ENCODE data around the gene GMDS.

GMDS gene

GRCh38 chr6:2140438-2141128 is 104.8 kb downstream of the GMDS start:
- no peak for DNase-seq (ENCODE audit: low read depth in 2 of 2)
- TF ChIP-seq, protein P1, sequence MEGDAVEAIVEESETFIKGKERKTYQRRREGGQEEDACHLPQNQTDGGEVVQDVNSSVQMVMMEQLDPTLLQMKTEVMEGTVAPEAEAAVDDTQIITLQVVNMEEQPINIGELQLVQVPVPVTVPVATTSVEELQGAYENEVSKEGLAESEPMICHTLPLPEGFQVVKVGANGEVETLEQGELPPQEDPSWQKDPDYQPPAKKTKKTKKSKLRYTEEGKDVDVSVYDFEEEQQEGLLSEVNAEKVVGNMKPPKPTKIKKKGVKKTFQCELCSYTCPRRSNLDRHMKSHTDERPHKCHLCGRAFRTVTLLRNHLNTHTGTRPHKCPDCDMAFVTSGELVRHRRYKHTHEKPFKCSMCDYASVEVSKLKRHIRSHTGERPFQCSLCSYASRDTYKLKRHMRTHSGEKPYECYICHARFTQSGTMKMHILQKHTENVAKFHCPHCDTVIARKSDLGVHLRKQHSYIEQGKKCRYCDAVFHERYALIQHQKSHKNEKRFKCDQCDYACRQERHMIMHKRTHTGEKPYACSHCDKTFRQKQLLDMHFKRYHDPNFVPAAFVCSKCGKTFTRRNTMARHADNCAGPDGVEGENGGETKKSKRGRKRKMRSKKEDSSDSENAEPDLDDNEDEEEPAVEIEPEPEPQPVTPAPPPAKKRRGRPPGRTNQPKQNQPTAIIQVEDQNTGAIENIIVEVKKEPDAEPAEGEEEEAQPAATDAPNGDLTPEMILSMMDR (IDR thresholded peaks at IDR 0.05; ENCODE audit: low read depth, low read length), result no peak
- no peak overlapping the region for H3K4me3 ChIP-seq (replicated peaks in 1 of 2; ENCODE audit: low read depth in 2 of 2, low read length in 2 of 2)

- TF ChIP-seq, protein P1 (IDR thresholded peaks at IDR 0.05; ENCODE audit: low read depth, low read length), result no peak
- no peak for DNase-seq (ENCODE audit: low read depth in 2 of 2)
Measured at GRCh38 chr6:2135401-2135800, 110.0 kb downstream of the GMDS start.

GRCh38 chr6:2134554-2134953 is 110.9 kb downstream of the GMDS start:
- DNase-seq (ENCODE audit: low read depth in 2 of 2), result no peak
- H3K4me3 ChIP-seq (replicated peaks in 1 of 2; ENCODE audit: low read depth in 2 of 2, low read length in 2 of 2), result no peak overlapping the region
- TF ChIP-seq, protein P1 (IDR thresholded peaks at IDR 0.05; ENCODE audit: low read depth, low read length), result no peak

More at GRCh38 chr6:2135401-2135800, 110.0 kb downstream of the GMDS start:
- H3K4me3 ChIP-seq (replicated peaks in 1 of 2; ENCODE audit: low read depth in 2 of 2, low read length in 2 of 2), result no peak overlapping the region

- no peak overlapping the region for H3K4me3 ChIP-seq (replicated peaks in 1 of 2; ENCODE audit: low read depth in 2 of 2, low read length in 2 of 2)
- TF ChIP-seq, protein P1 (IDR thresholded peaks at IDR 0.05; ENCODE audit: low read depth, low read length), result no peak
- DNase-seq (ENCODE audit: low read depth in 2 of 2), result no peak
Measured at GRCh38 chr6:2133716-2134310, 111.6 kb downstream of the GMDS start.

- no peak for DNase-seq (ENCODE audit: low read depth in 2 of 2)
- TF ChIP-seq, protein P1 (IDR thresholded peaks at IDR 0.05; ENCODE audit: low read depth, low read length), result no peak
- no peak overlapping the region for H3K4me3 ChIP-seq (replicated peaks in 1 of 2; ENCODE audit: low read depth in 2 of 2, low read length in 2 of 2)
Measured at GRCh38 chr6:2132916-2133315, 112.5 kb downstream of the GMDS start.

DNA sequence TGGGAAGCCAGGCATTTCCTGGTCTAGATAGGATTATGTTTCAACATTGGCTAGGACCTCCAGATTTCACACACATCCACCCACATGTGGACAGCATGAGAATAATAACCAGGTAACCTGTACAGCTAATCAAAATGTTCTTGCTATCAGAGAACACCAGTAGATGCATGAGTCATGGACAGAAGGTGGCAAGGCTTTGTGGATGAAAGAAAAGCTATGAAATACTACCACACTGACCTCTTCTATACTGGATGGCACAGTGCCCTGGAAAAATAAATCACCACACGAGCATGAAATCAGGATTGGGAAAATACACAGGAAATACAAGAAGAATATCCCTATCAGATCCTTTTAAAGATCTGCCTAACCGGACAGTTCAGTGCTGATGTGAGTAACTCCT is 113.0 kb downstream of the GMDS start:
- TF ChIP-seq, protein P1 (IDR thresholded peaks at IDR 0.05; ENCODE audit: low read depth, low read length), result no peak
- no peak overlapping the region for H3K4me3 ChIP-seq (replicated peaks in 1 of 2; ENCODE audit: low read depth in 2 of 2, low read length in 2 of 2)
- DNase-seq (ENCODE audit: low read depth in 2 of 2), result peak; percentile 9 to 26
